HG03064 (cell line): ENCODE data around the gene XPO1.

Experiments
- ATAC-seq: cut with Tn5 transposase; IDR thresholded peaks from one replicate; pipeline ENCODE4 v1.9.1; 2021; ENCODE audit warnings: low read depth; ENCODE audit not compliant: unreplicated experiment

The XPO1 gene

DNA sequence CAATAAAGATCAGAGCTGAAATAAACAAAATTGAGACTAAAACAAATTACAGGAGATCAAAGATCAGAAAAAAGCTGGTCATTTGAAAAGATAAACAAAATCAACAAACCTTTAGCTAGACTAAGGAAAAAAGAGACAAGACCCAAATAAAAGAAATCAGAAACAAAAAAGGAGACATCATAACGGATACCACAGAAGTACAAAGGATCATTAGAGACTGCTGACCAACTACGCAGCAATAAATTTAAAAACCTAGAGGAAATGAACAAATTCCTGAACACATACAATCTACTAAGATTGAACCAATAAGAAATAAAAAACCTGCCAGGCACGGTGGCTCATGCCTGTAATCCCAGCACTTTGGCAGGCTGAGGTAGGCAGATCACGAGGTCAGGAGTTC is 101.0 kb downstream of the XPO1 start:
- ATAC-seq, result no peak

DNA sequence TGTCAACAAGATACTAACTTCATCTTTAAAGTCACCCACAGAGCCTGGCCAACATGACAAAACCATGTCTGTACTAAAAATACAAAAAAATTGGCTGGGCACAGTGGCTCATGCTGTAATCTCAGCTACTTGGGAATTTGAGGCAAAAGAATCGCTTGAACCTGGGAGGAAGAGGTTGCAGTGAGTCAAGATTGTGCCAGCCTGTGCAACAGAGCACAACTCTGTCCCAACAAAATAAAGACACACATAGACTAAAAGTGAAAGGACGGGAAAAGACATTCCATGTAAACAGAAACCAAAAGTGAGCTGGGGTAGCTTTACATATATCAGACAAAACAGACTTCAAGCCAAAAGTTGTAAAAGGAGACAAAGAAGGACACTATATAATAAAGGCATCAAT is 102.1 kb downstream of the XPO1 start:
- ATAC-seq, result no peak

GRCh38 chr2:61435291-61435690 is 102.9 kb downstream of the XPO1 start:
- ATAC-seq, result no peak

- no peak for ATAC-seq
These were observed 103.8 kb downstream of the XPO1 start for GRCh38 chr2:61434314-61434713.

DNA sequence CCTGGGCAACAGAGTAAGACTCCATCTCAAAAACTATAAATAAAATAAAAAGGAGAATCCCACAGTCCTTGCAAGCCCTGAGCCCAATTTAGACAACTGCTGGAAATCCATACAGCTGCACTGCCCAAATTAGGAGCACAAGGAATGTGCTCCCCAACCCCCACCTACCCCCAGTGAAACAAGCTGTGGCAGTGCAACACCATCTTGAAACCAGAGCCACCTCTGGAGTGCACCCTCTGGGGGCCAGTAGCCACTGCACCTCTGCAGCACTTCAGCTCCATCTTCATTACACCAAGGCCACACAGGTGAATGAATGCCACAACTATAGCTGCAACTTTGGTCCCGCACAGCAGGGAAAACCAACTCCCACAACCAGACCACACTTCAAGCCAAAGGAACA is 104.5 kb downstream of the XPO1 start:
- ATAC-seq, result no peak

DNA sequence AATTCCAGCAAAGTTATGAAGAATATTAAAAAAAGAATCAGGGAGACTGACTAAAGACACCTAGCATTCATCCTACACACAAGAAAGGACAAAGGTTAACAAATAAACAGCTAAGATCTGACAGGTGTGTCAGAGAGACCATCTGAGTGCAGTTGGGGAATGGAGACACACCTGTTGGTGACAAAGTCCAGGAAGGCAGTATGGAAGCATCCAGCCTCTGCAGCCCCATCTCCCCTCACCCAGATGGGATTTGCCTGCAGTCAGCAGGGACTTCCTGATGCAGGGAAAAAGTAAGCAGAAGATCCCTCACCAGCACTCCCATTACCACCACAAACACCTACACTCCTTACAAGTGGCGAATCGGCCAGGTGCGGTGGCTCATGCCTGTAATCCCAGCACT is 105.2 kb downstream of the XPO1 start:
- ATAC-seq, result no peak

GRCh38 chr2:61431345-61431744 is 106.8 kb downstream of the XPO1 start:
- ATAC-seq, result no peak
